Measurements from ENCODE around the gene PXDC1.
A peak's percentile ranks its signal among the peaks of the same experiment; 100 is the strongest.
"Not testable (repeated sequence)": the region's sequence is repeated elsewhere in the genome, so short reads cannot be mapped to it uniquely, and the experiment has no call there.

Gene PXDC1

GRCh38 chr6:3768502-3768901 is 17.0 kb upstream of the PXDC1 start:
- peak overlapping the region; percentile 59 to 85 (median 76); a peak in 21 of 22 replicates for H3K4me2 ChIP-seq
- no peaks in the 10 kb centered on the region for H3K36me3 ChIP-seq
- H3K4me3 ChIP-seq, result no peak overlapping the region
- peaks cover 13 to 25% (median 19%) of the 10 kb centered on the region in 11 experiments for H3K9me3 ChIP-seq (replicated peaks in 1 of 11)
- H3K4me1 ChIP-seq, result peaks cover 76 to 90% (median 82%) of the 10 kb centered on the region in 10 experiments
- H3K9ac ChIP-seq, result peak overlapping the region in 5 of 11 experiments; percentile 50 to 68 (median 63); a peak in 4 of 22 replicates
- H4K20me1 ChIP-seq, result no peaks in the 10 kb centered on the region
- no peak for TF ChIP-seq Cebpa-rat (IDR thresholded peaks at IDR 0.05)
- no peaks in the 10 kb centered on the region for H3K27me3 ChIP-seq
- peak overlapping the region in 9 of 11 experiments; percentile 72 to 85 (median 84); a peak in 18 of 22 replicates for H3K27ac ChIP-seq

GRCh38 chr6:3767483-3767882 is 16.0 kb upstream of the PXDC1 start:
- H4K20me1 ChIP-seq, H3K27me3 ChIP-seq, H3K4me3 ChIP-seq, H3K36me3 ChIP-seq: not testable (repeated sequence)
- peak overlapping the region; percentile 59 to 85 (median 76) for H3K4me2 ChIP-seq
- peak overlapping the region in 10 of 11 experiments; percentile 60 to 85 (median 83); a peak in 21 of 22 replicates for H3K27ac ChIP-seq
- peak; percentile 36 to 92 (median 82); a peak in 19 of 22 replicates for TF ChIP-seq Cebpa-rat (IDR thresholded peaks at IDR 0.05)
- H3K9me3 ChIP-seq (replicated peaks in 1 of 11), result peaks cover 13 to 25% (median 19%) of the 10 kb centered on the region in 11 experiments
- H3K4me1 ChIP-seq, result peaks cover 70 to 79% (median 71%) of the 10 kb centered on the region in 10 experiments
- peak overlapping the region in 6 of 11 experiments; percentile 39 to 68 (median 58); a peak in 7 of 22 replicates for H3K9ac ChIP-seq

DNA sequence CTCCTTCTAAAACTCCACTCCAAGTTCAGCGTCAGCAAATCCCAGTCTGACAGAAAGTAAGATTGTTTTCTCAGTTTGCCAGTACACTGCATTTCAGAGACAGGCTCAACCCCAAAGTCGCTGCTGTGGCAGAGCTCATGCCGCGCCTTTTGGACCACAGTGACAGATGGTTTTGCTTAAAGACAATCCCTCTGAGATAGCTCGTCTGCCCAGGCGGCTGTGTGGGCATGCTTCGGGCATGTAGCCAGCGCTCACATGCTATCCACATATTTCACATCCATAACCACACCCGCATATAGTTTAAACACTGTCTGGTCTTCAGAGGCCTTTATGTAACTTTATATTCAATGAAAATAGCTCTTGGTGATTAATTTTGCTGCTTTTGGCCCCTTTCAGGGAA is 14.7 kb upstream of the PXDC1 start:
- peak overlapping the region; percentile 59 to 85 (median 76) for H3K4me2 ChIP-seq
- no peak overlapping the region for H3K4me3 ChIP-seq
- H3K9ac ChIP-seq, result peak overlapping the region in 7 of 11 experiments; percentile 3 to 58 (median 53); a peak in 11 of 22 replicates
- H3K4me1 ChIP-seq, result peaks cover 66 to 72% (median 69%) of the 10 kb centered on the region in 10 experiments
- H3K27ac ChIP-seq, result peak overlapping the region in 10 of 11 experiments; percentile 60 to 85 (median 81); a peak in 21 of 22 replicates
- TF ChIP-seq Cebpa-rat (IDR thresholded peaks at IDR 0.05), result no peak
- H4K20me1 ChIP-seq, result no peaks in the 10 kb centered on the region
- H3K27me3 ChIP-seq, result no peaks in the 10 kb centered on the region
- no peaks in the 10 kb centered on the region for H3K36me3 ChIP-seq
- peaks cover under 1 to 12% (median 7%) of the 10 kb centered on the region in 11 experiments; a peak in 19 of 22 replicates for H3K9me3 ChIP-seq (replicated peaks in 1 of 11)

DNA sequence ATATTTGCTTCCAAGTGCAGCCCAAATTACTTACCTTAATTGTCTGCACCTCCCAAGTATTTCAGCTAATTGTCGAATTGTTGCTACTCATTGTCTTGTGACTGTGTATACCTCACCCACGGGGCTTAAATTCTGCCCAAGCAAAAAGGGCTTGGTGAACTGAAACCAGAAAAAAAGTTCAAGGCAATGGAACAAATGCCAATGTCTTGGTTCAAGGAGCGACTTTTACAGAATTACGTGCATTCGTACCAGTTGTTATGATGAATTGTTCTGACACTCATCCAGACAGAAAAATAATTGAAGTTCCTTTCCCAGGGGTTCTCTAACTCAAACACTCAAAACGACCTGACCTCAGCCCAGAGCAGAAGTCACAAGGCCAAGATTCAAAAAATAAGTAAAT is 13.9 kb upstream of the PXDC1 start:
- TF ChIP-seq Cebpa-rat (IDR thresholded peaks at IDR 0.05), result no peak
- Histone ChIP-seq H3K27me3 (no peaks in the 10 kb centered on the region), H3K4me2 (peak overlapping the region; percentile 59 to 85 (median 76)), H3K27ac (peak overlapping the region in 9 of 11 experiments; percentile 6 to 85 (median 80); a peak in 13 of 22 replicates), H4K20me1 (no peaks in the 10 kb centered on the region), H3K36me3 (no peaks in the 10 kb centered on the region), H3K9me3 (replicated peaks in 1 of 11) (peaks cover 0 to 9% (median 4%) of the 10 kb centered on the region in 11 experiments; a peak in 10 of 22 replicates), H3K4me1 (peaks cover 59 to 66% (median 62%) of the 10 kb centered on the region in 10 experiments), H3K4me3 (no peak overlapping the region), H3K9ac (peak overlapping the region in 3 of 11 experiments; percentile 39 to 53 (median 53); a peak in 3 of 22 replicates)

DNA sequence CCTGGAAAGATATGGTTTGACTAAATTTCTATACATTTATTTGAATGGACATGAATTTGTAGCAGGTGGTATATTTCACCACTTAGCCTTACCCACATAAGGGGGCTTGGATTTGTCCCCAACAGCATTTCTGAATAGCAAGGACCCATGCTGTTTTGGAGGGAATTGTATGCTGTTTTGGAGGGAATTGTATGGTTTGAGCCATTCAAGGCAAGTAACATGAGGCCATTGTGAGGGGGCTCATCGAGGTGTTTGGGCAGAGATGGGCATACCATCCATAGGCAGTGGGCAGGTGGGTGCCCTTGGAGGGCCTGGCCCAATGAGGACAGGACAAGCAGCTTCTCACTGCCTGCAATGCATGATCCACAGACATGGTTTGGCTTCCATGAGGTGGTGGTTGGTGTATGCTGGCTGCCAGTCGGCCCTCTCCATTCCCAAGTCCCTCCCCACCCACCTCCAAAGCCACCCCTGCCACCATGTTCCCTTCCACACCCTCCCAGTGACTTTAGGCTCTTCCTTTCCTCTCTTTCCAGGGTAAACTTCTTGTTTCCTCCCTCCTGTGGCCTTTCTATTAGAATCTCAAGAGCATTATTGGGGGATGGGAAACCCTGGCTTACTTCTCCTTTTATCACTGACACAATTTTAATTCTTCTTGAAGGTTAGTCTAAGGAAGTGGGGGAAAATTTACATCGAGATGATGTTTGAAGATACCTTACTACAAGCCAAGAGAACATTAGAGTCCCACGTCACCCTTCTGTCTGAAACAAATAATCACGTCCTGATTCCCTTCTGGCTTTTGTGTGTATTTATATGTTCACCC is 13.2 kb upstream of the PXDC1 start:
- Histone ChIP-seq H3K4me1 (peaks cover 52 to 59% (median 55%) of the 10 kb centered on the region in 10 experiments), H3K4me2 (peak overlapping the region; percentile 59 to 85 (median 76))

GRCh38 chr6:3762852-3763251 is 11.3 kb upstream of the PXDC1 start:
- Histone ChIP-seq H3K4me1 (peaks cover 35 to 42% (median 37%) of the 10 kb centered on the region in 10 experiments), H3K27me3 (no peaks in the 10 kb centered on the region), H4K20me1 (no peaks in the 10 kb centered on the region), H3K9me3 (replicated peaks in 1 of 11) (peaks cover 0 to 15% (median 7%) of the 10 kb centered on the region in 11 experiments; a peak in 14 of 22 replicates), H3K9ac (no peak overlapping the region), H3K4me3 (no peak overlapping the region), H3K27ac (no peak overlapping the region), H3K4me2 (no peak overlapping the region), H3K36me3 (no peaks in the 10 kb centered on the region)
- TF ChIP-seq Cebpa-rat (IDR thresholded peaks at IDR 0.05), result no peak

More for the DNA sequence above, 13.2 kb upstream of the PXDC1 start:
- no peak overlapping the region for H3K4me3 ChIP-seq
- H4K20me1 ChIP-seq, result no peaks in the 10 kb centered on the region
- TF ChIP-seq Cebpa-rat (IDR thresholded peaks at IDR 0.05), result no peak
- peaks cover 0 to 9% (median 4%) of the 10 kb centered on the region in 11 experiments; a peak in 10 of 22 replicates for H3K9me3 ChIP-seq (replicated peaks in 1 of 11)
- no peak overlapping the region for H3K9ac ChIP-seq
- H3K27ac ChIP-seq, result peak overlapping the region in 9 of 11 experiments; percentile 6 to 85 (median 80); a peak in 13 of 22 replicates
- H3K27me3 ChIP-seq, result no peaks in the 10 kb centered on the region
- H3K36me3 ChIP-seq, result no peaks in the 10 kb centered on the region

DNA sequence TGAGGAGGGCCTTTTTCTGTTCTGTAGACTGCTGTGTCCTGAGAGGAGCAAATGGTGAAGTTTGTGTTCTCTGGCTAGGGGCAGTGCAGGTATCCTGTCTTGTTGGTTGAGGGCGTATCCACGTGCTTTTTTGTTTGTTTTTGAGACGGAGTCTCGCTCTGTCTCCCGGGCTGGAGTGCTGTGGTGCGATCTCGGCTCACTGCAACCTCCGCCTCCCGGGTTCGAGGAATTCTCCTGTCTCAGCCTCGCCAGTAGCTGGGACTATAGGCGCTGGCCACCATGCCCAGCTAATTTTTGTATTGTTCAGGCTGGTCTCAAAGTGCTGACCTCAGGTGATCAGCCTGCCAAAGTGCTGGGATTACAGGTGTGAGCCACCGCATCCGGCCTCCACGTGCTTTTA is 10.8 kb upstream of the PXDC1 start:
- Histone ChIP-seq H3K4me3 (no peak overlapping the region), H3K36me3 (no peaks in the 10 kb centered on the region), H3K27me3 (no peaks in the 10 kb centered on the region), H3K4me1 (peaks cover 30 to 37% (median 32%) of the 10 kb centered on the region in 10 experiments), H4K20me1 (no peaks in the 10 kb centered on the region), H3K9ac (no peak overlapping the region), H3K27ac (no peak overlapping the region), H3K4me2 (no peak overlapping the region), H3K9me3 (replicated peaks in 1 of 11) (peaks cover 0 to 17% (median 8%) of the 10 kb centered on the region in 11 experiments; a peak in 14 of 22 replicates)
- TF ChIP-seq Cebpa-rat (IDR thresholded peaks at IDR 0.05), result no peak

GRCh38 chr6:3761989-3762270 is 10.4 kb upstream of the PXDC1 start:
- Histone ChIP-seq H3K9ac (no peak overlapping the region), H3K36me3 (no peaks in the 10 kb centered on the region), H3K4me2 (no peak overlapping the region), H3K4me3 (no peak overlapping the region), H4K20me1 (no peaks in the 10 kb centered on the region), H3K27ac (no peak overlapping the region), H3K4me1 (peaks cover 25 to 33% (median 28%) of the 10 kb centered on the region in 10 experiments), H3K27me3 (no peaks in the 10 kb centered on the region), H3K9me3 (replicated peaks in 1 of 11) (peaks cover 0 to 12% (median 6%) of the 10 kb centered on the region in 11 experiments; a peak in 11 of 22 replicates)
- no peak for TF ChIP-seq Cebpa-rat (IDR thresholded peaks at IDR 0.05)

- Histone ChIP-seq H3K4me1 (peaks cover 4 to 17% (median 7%) of the 10 kb centered on the region in 10 experiments), H3K9me3 (replicated peaks in 1 of 11) (peaks cover 0 to 8% (median 6%) of the 10 kb centered on the region in 11 experiments; a peak in 8 of 22 replicates), H3K27me3 (peaks cover 0 to under 1% (median 0%) of the 10 kb centered on the region in 11 experiments; a peak in 1 of 22 replicates), H3K4me2 (no peak overlapping the region), H4K20me1 (no peaks in the 10 kb centered on the region), H3K27ac (no peak overlapping the region), H3K36me3 (no peaks in the 10 kb centered on the region), H3K9ac (no peak overlapping the region), H3K4me3 (no peak overlapping the region)
- TF ChIP-seq Cebpa-rat (IDR thresholded peaks at IDR 0.05), result no peak
Measured at GRCh38 chr6:3759646-3760232, 8.2 kb upstream of the PXDC1 start.

Measured in BLaER1 treated with 17β-estradiol and CSF1 and Interleukin-3, amounts not matched to agents 10 nM and 100 nM (cell line).